Type B pancreatic cell (in vitro differentiated cells): ENCODE measurements around the gene LTO1. TPM values are rescaled to one million over a fixed set of nuclear protein-coding genes. Genes with fewer than 3 reads are reported as not detected.

Experiments used
- DNase-seq: peaks from one replicate; pipeline ENCODE4 v3.0.0; 2021; ENCODE audit warnings: mixed read lengths; ENCODE audit not compliant: unreplicated experiment; ENCODE audit errors: extremely low spot score
- H3K27ac Mint-ChIP-seq: 2 replicates; pipeline ENCODE4 v1.8.0; 2021; ENCODE audit warnings: mild to moderate bottlenecking, mixed read lengths
- H3K27me3 Mint-ChIP-seq: 2 replicates; pipeline ENCODE4 v1.8.0; 2021; ENCODE audit warnings: mixed read lengths
- H3K36me3 Mint-ChIP-seq: 2 replicates; pipeline ENCODE4 v1.8.0; 2021; ENCODE audit warnings: mixed read lengths
- H3K4me1 Mint-ChIP-seq: one replicate; pipeline ENCODE4 v1.8.0; 2021; ENCODE audit warnings: mixed read lengths; ENCODE audit not compliant: unreplicated experiment
- H3K4me3 Mint-ChIP-seq: 2 replicates; pipeline ENCODE4 v1.8.0; 2021; ENCODE audit warnings: mild to moderate bottlenecking, mixed read lengths
- H3K9me3 Mint-ChIP-seq: 2 replicates; pipeline ENCODE4 v1.8.0; 2021; ENCODE audit warnings: mixed read lengths
- CTCF ChIP-seq: fragments of 200-600 bp; sonication (generic); conservative IDR thresholded peaks from 2 replicates; pipeline ENCODE4 v1.5.0; 2021; ENCODE audit warnings: antibody characterized with exemption, mild to moderate bottlenecking
- total RNA-seq: library from RNA; stranded (reverse); gene quantifications from 2 replicates; pipeline ENCODE4 v1.2.1, GENCODE V29; 2021; ENCODE audit warnings: low replicate concordance

Gene LTO1
- total RNA-seq, 1 donor from 2014 or later = 24.6 TPM

DNA sequence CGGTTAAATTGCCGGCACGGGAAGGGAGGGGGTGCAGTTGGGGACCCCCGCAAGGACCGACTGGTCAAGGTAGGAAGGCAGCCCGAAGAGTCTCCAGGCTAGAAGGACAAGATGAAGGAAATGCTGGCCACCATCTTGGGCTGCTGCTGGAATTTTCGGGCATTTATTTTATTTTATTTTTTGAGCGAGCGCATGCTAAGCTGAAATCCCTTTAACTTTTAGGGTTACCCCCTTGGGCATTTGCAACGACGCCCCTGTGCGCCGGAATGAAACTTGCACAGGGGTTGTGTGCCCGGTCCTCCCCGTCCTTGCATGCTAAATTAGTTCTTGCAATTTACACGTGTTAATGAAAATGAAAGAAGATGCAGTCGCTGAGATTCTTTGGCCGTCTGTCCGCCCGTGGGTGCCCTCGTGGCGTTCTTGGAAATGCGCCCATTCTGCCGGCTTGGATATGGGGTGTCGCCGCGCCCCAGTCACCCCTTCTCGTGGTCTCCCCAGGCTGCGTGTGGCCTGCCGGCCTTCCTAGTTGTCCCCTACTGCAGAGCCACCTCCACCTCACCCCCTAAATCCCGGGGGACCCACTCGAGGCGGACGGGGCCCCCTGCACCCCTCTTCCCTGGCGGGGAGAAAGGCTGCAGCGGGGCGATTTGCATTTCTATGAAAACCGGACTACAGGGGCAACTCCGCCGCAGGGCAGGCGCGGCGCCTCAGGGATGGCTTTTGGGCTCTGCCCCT, 34.7 kb downstream of the LTO1 start:
- H3K4me1 Mint-ChIP-seq = peaks cover 13% of the 10 kb centered on the region
- peak overlapping the region; percentile 99 for H3K4me3 Mint-ChIP-seq
- peaks cover 4% of the 10 kb centered on the region for H3K36me3 Mint-ChIP-seq
- no peaks in the 10 kb centered on the region for H3K9me3 Mint-ChIP-seq
- no peak for TF ChIP-seq CTCF
- H3K27me3 Mint-ChIP-seq = peaks cover 13% of the 10 kb centered on the region
- DNase-seq = no peak
- peak overlapping the region; percentile 98 for H3K27ac Mint-ChIP-seq

DNA sequence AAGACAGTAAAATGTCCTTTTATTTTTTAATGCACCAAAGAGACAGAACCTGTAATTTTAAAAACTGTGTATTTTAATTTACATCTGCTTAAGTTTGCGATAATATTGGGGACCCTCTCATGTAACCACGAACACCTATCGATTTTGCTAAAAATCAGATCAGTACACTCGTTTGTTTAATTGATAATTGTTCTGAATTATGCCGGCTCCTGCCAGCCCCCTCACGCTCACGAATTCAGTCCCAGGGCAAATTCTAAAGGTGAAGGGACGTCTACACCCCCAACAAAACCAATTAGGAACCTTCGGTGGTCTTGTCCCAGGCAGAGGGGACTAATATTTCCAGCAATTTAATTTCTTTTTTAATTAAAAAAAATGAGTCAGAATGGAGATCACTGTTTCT, 35.3 kb downstream of the LTO1 start:
- no peak for DNase-seq
- peak overlapping the region; percentile 98 for H3K27ac Mint-ChIP-seq
- H3K4me1 Mint-ChIP-seq = peaks cover 16% of the 10 kb centered on the region
- peak overlapping the region; percentile 99 for H3K4me3 Mint-ChIP-seq
- H3K27me3 Mint-ChIP-seq = peaks cover 13% of the 10 kb centered on the region
- TF ChIP-seq CTCF = no peak
- peaks cover 4% of the 10 kb centered on the region for H3K36me3 Mint-ChIP-seq
- no peaks in the 10 kb centered on the region for H3K9me3 Mint-ChIP-seq

DNA sequence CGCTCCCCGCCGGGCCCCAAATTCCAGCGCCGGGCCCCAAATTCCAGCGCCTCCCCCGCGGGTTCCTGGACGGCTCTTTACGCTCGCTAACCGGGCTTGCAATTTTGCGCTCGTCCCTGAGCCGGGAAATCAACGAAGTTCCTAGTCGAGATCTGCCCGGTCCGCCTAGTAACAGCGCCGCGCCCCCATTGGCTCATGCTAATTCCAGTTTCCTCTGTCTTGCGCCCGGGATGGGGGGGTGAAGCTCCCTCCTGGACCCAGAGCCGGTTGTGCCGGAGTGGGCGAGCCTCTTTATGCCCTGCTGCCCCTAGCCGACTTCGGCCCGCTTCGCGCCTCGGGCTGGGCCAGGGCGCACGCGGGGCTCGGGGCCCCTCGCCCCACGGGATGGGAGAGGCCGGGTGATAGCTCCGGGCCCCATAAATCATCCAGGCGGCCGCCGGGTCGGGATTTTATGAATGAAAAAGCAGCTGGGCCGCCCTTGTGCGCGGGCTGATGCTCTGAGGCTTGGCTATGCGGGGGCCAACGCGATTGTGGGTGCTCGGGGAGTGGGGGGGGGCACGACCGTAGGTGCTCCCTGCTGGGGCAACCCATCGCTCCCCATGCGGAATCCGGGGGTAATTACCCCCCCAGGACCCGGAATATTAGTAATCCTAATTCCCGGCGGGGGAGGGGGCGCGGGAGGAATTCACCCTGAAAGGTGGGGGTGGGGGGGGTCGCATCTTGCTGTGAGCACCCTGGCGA, 36.0 kb downstream of the LTO1 start:
- DNase-seq = peak; percentile 94
- Mint-ChIP-seq H3K36me3 (peaks cover 4% of the 10 kb centered on the region), H3K27ac (peak overlapping the region; percentile 98), H3K4me1 (peaks cover 15% of the 10 kb centered on the region), H3K9me3 (no peaks in the 10 kb centered on the region), H3K27me3 (peaks cover 13% of the 10 kb centered on the region), H3K4me3 (peak overlapping the region; percentile 99)
- TF ChIP-seq CTCF = no peak

- peaks cover 13% of the 10 kb centered on the region for H3K4me1 Mint-ChIP-seq
- peak overlapping the region; percentile 89 for H3K4me3 Mint-ChIP-seq
These were observed 36.9 kb downstream of the LTO1 start for GRCh38 chr11:69637941-69638871.

More at GRCh38 chr11:69637941-69638871, 36.9 kb downstream of the LTO1 start:
- TF ChIP-seq CTCF = no peak
- H3K27ac Mint-ChIP-seq = peak overlapping the region; percentile 98
- peaks cover 13% of the 10 kb centered on the region for H3K27me3 Mint-ChIP-seq
- peak; percentile 81 for DNase-seq
- no peaks in the 10 kb centered on the region for H3K9me3 Mint-ChIP-seq
- H3K36me3 Mint-ChIP-seq = peaks cover 4% of the 10 kb centered on the region
